ENCODE measurements around the gene CROCC. TPM values are rescaled to one million over a fixed set of nuclear protein-coding genes. Genes with fewer than 3 reads are reported as not detected.
"Not testable (repeated sequence)": the region's sequence is repeated elsewhere in the genome, so short reads cannot be mapped to it uniquely, and the experiment has no call there.

Gene CROCC
- polyA plus RNA-seq, 1 donor (not counting 4 experiments of a cell fraction or from before 2014, with no cell fraction given): 8.2 TPM

- H3K4me1 ChIP-seq (ENCODE audit: control insufficient read depth, extremely low read depth, insufficient read depth, low read length); H3K9me3 ChIP-seq (ENCODE audit: control insufficient read depth, low read depth, low read length); H3K79me2 ChIP-seq (ENCODE audit: control insufficient read depth, insufficient read depth, low read length); dilution Hi-C loops (cut with MboI; ENCODE audit: extremely low pct_ligation_motif_present, low sequenced_read_pairs); H3K9ac ChIP-seq (ENCODE audit: control insufficient read depth, extremely low read depth, insufficient read depth, low read length); H2AFZ ChIP-seq (ENCODE audit: control insufficient read depth, low read length); H4K20me1 ChIP-seq (ENCODE audit: control insufficient read depth, extremely low read depth, insufficient read depth, low read length); H3K9me1 ChIP-seq (ENCODE audit: control insufficient read depth, extremely low read depth, insufficient read depth, low read length); FAIRE-seq; H3K36me3 ChIP-seq (ENCODE audit: control insufficient read depth in 2 of 2, extremely low read depth in 1 of 2, insufficient read depth in 2 of 2, low read length in 2 of 2); H3K27me3 ChIP-seq (ENCODE audit: control insufficient read depth, extremely low read depth, insufficient read depth, low read length); H3K27ac ChIP-seq (ENCODE audit: control insufficient read depth, insufficient read depth, low read length); DNase-seq (ENCODE audit: low read depth, low spot score); H3K4me3 ChIP-seq (ENCODE audit: control insufficient read depth in 2 of 3, extremely low read depth in 1 of 3, insufficient read depth in 2 of 3, low read depth in 1 of 3, low read length in 3 of 3); H3K4me2 ChIP-seq (ENCODE audit: control insufficient read depth, extremely low read depth, insufficient read depth, low read depth, low read length): not testable (repeated sequence)
Measured at GRCh38 chr1:16874968-16875765, 46.6 kb upstream of the CROCC start.

GRCh38 chr1:16881742-16882141 lies 40.0 kb upstream of the CROCC start:
- H3K36me3 ChIP-seq (ENCODE audit: control insufficient read depth in 2 of 2, extremely low read depth in 1 of 2, insufficient read depth in 2 of 2, low read length in 2 of 2); H3K9me1 ChIP-seq (ENCODE audit: control insufficient read depth, extremely low read depth, insufficient read depth, low read length); H3K27me3 ChIP-seq (ENCODE audit: control insufficient read depth, extremely low read depth, insufficient read depth, low read length); H3K4me3 ChIP-seq (ENCODE audit: control insufficient read depth in 2 of 3, extremely low read depth in 1 of 3, insufficient read depth in 2 of 3, low read depth in 1 of 3, low read length in 3 of 3); H3K9me3 ChIP-seq (ENCODE audit: control insufficient read depth, low read depth, low read length); H3K4me2 ChIP-seq (ENCODE audit: control insufficient read depth, extremely low read depth, insufficient read depth, low read depth, low read length); FAIRE-seq; dilution Hi-C loops (cut with MboI; ENCODE audit: extremely low pct_ligation_motif_present, low sequenced_read_pairs); H3K9ac ChIP-seq (ENCODE audit: control insufficient read depth, extremely low read depth, insufficient read depth, low read length); H2AFZ ChIP-seq (ENCODE audit: control insufficient read depth, low read length); H3K79me2 ChIP-seq (ENCODE audit: control insufficient read depth, insufficient read depth, low read length); H3K4me1 ChIP-seq (ENCODE audit: control insufficient read depth, extremely low read depth, insufficient read depth, low read length); DNase-seq (ENCODE audit: low read depth, low spot score); H4K20me1 ChIP-seq (ENCODE audit: control insufficient read depth, extremely low read depth, insufficient read depth, low read length); H3K27ac ChIP-seq (ENCODE audit: control insufficient read depth, insufficient read depth, low read length): not testable (repeated sequence)

- H3K27me3 ChIP-seq (ENCODE audit: control insufficient read depth, extremely low read depth, insufficient read depth, low read length): no peaks in the 10 kb centered on the region
- no peak overlapping the region for H3K27ac ChIP-seq (ENCODE audit: control insufficient read depth, insufficient read depth, low read length)
- H3K36me3 ChIP-seq (ENCODE audit: control insufficient read depth in 2 of 2, extremely low read depth in 1 of 2, insufficient read depth in 2 of 2, low read length in 2 of 2): no peaks in the 10 kb centered on the region
- no peaks in the 10 kb centered on the region for H3K79me2 ChIP-seq (ENCODE audit: control insufficient read depth, insufficient read depth, low read length)
- dilution Hi-C loops (cut with MboI; ENCODE audit: extremely low pct_ligation_motif_present, low sequenced_read_pairs): no loop called here
- H4K20me1 ChIP-seq (ENCODE audit: control insufficient read depth, extremely low read depth, insufficient read depth, low read length): no peaks in the 10 kb centered on the region
- no peaks in the 10 kb centered on the region for H3K9me3 ChIP-seq (ENCODE audit: control insufficient read depth, low read depth, low read length)
- H3K9ac ChIP-seq (ENCODE audit: control insufficient read depth, extremely low read depth, insufficient read depth, low read length): no peak overlapping the region
- H3K4me2 ChIP-seq (ENCODE audit: control insufficient read depth, extremely low read depth, insufficient read depth, low read depth, low read length): no peak overlapping the region
- no peak overlapping the region for H2AFZ ChIP-seq (ENCODE audit: control insufficient read depth, low read length)
- no peak for DNase-seq (ENCODE audit: low read depth, low spot score)
- H3K4me3 ChIP-seq (ENCODE audit: control insufficient read depth in 2 of 3, extremely low read depth in 1 of 3, insufficient read depth in 2 of 3, low read depth in 1 of 3, low read length in 3 of 3): no peak overlapping the region
- H3K9me1 ChIP-seq (ENCODE audit: control insufficient read depth, extremely low read depth, insufficient read depth, low read length): no peaks in the 10 kb centered on the region
- no peak for FAIRE-seq
- H3K4me1 ChIP-seq (ENCODE audit: control insufficient read depth, extremely low read depth, insufficient read depth, low read length): no peaks in the 10 kb centered on the region
- TF ChIP-seq CTCF (optimal IDR thresholded peaks at IDR 0.05 in 1 of 3, IDR thresholded peaks at IDR 0.05 in 1 of 3, conservative IDR thresholded peaks at IDR 0.05 in 1 of 3; ENCODE audit: extremely low read depth in 1 of 3, insufficient read depth in 2 of 3, low read length in 3 of 3): no peak
- no peak for TF ChIP-seq EZH2 (IDR thresholded peaks at IDR 0.05; ENCODE audit: low read length)
Measured at GRCh38 chr1:16882986-16883385, 38.7 kb upstream of the CROCC start.

GRCh38 chr1:16884487-16884886 lies 37.2 kb upstream of the CROCC start:
- H3K4me1 ChIP-seq (ENCODE audit: control insufficient read depth, extremely low read depth, insufficient read depth, low read length); FAIRE-seq; H3K9me1 ChIP-seq (ENCODE audit: control insufficient read depth, extremely low read depth, insufficient read depth, low read length); H3K9ac ChIP-seq (ENCODE audit: control insufficient read depth, extremely low read depth, insufficient read depth, low read length); DNase-seq (ENCODE audit: low read depth, low spot score); H3K36me3 ChIP-seq (ENCODE audit: control insufficient read depth in 2 of 2, extremely low read depth in 1 of 2, insufficient read depth in 2 of 2, low read length in 2 of 2); H3K9me3 ChIP-seq (ENCODE audit: control insufficient read depth, low read depth, low read length); H2AFZ ChIP-seq (ENCODE audit: control insufficient read depth, low read length); H4K20me1 ChIP-seq (ENCODE audit: control insufficient read depth, extremely low read depth, insufficient read depth, low read length); dilution Hi-C loops (cut with MboI; ENCODE audit: extremely low pct_ligation_motif_present, low sequenced_read_pairs); H3K79me2 ChIP-seq (ENCODE audit: control insufficient read depth, insufficient read depth, low read length); H3K4me2 ChIP-seq (ENCODE audit: control insufficient read depth, extremely low read depth, insufficient read depth, low read depth, low read length); H3K27ac ChIP-seq (ENCODE audit: control insufficient read depth, insufficient read depth, low read length); H3K4me3 ChIP-seq (ENCODE audit: control insufficient read depth in 2 of 3, extremely low read depth in 1 of 3, insufficient read depth in 2 of 3, low read depth in 1 of 3, low read length in 3 of 3); H3K27me3 ChIP-seq (ENCODE audit: control insufficient read depth, extremely low read depth, insufficient read depth, low read length): not testable (repeated sequence)
